T-helper 2 cell (primary cell): ENCODE results near the gene SLC13A1.
"Not testable (repeated sequence)": the region's sequence is repeated elsewhere in the genome, so short reads cannot be mapped to it uniquely, and the experiment has no call there.

ENCODE experiments used
- DNase-seq, 5 experiments: peaks; one replicate each; pipeline versions ENCODE4 v3.0.0 to v3.0.0-alpha.2; 2012 to 2022
- total RNA-seq, 2 donors: gene quantifications; one replicate each; lab custom pipeline; 2026; lab: John Stamatoyannopoulos, UW

The SLC13A1 gene
- 0 reads per million in 2 donors for total RNA-seq

GRCh38 chr7:123199883-123200282 is at the start of gene SLC13A1:
Gene SLC13A1, minus strand, starts transcription at chr7:123199969. Its CDS starts 23 bp downstream, at chr7:123199946.
- DNase-seq: no peak

- no peak for DNase-seq
These were observed 45.0 kb upstream of the SLC13A1 start for GRCh38 chr7:123244768-123245167.

- DNase-seq: no peak
These were observed 42.8 kb upstream of the SLC13A1 start for GRCh38 chr7:123242467-123243092.

GRCh38 chr7:123241809-123242208 is 42.0 kb upstream of the SLC13A1 start:
- DNase-seq: no peak

- no peak for DNase-seq
These were observed 31.5 kb upstream of the SLC13A1 start for GRCh38 chr7:123231021-123232000.

- no peak for DNase-seq
These were observed 30.8 kb upstream of the SLC13A1 start for GRCh38 chr7:123230603-123231002.

- no peak for DNase-seq
These were observed 30.4 kb upstream of the SLC13A1 start for GRCh38 chr7:123230147-123230546.

- DNase-seq: no peak
These were observed 29.7 kb upstream of the SLC13A1 start for GRCh38 chr7:123229426-123229825.

GRCh38 chr7:123227666-123228065 is 27.9 kb upstream of the SLC13A1 start:
- not testable (repeated sequence) for DNase-seq

- no peak for DNase-seq
These were observed 20.6 kb upstream of the SLC13A1 start for GRCh38 chr7:123220396-123220795.

GRCh38 chr7:123218866-123219265 is 19.1 kb upstream of the SLC13A1 start:
- DNase-seq: no peak

GRCh38 chr7:123216825-123217224 is 17.1 kb upstream of the SLC13A1 start:
- no peak for DNase-seq

- DNase-seq: no peak
These were observed 15.6 kb upstream of the SLC13A1 start for GRCh38 chr7:123215350-123215749.

GRCh38 chr7:123211545-123211944 is 11.8 kb upstream of the SLC13A1 start:
- no peak for DNase-seq

GRCh38 chr7:123210986-123211385 is 11.2 kb upstream of the SLC13A1 start:
- DNase-seq: no peak

- DNase-seq: no peak
These were observed 10.0 kb upstream of the SLC13A1 start for GRCh38 chr7:123209786-123210185.

- no peak for DNase-seq
These were observed 9.0 kb upstream of the SLC13A1 start for GRCh38 chr7:123208793-123209192.

- no peak for DNase-seq
These were observed 4.6 kb upstream of the SLC13A1 start for GRCh38 chr7:123204206-123204835.

- no peak for DNase-seq
These were observed 2.1 kb upstream of the SLC13A1 start for GRCh38 chr7:123201901-123202300.

- no peak for DNase-seq
These were observed 809 bp downstream of the SLC13A1 start for GRCh38 chr7:123198668-123199652.

GRCh38 chr7:123198111-123198510 is 1.7 kb downstream of the SLC13A1 start:
- no peak for DNase-seq

GRCh38 chr7:123193235-123193634 is 6.5 kb downstream of the SLC13A1 start:
- DNase-seq: no peak
